ENCODE results near the gene MCC. TPM values are rescaled to one million over a fixed set of nuclear protein-coding genes. Genes with fewer than 3 reads are reported as not detected.

MCC gene
- total RNA-seq, 1 donor from 2014 or later, result 10.2 TPM

GRCh38 chr5:113278976-113279375 is 209.3 kb downstream of the MCC start:
- FAIRE-seq, result no peak
- no peak for DNase-seq (ENCODE audit: low spot score in 2 of 2)

- FAIRE-seq (no peak), DNase-seq (ENCODE audit: low spot score in 2 of 2) (no peak)
Measured at GRCh38 chr5:113276493-113276892, 211.8 kb downstream of the MCC start.

- DNase-seq (ENCODE audit: low spot score in 2 of 2) (no peak), FAIRE-seq (no peak)
Measured at GRCh38 chr5:113276001-113276400, 212.3 kb downstream of the MCC start.

- FAIRE-seq, result no peak
- no peak for DNase-seq (ENCODE audit: low spot score in 2 of 2)
Measured at GRCh38 chr5:113274836-113275414, 213.3 kb downstream of the MCC start.

GRCh38 chr5:113273948-113274347 is 214.3 kb downstream of the MCC start:
- FAIRE-seq (no peak), DNase-seq (ENCODE audit: low spot score in 2 of 2) (no peak)

- FAIRE-seq, result no peak
Measured at GRCh38 chr5:113271745-113272454, 216.4 kb downstream of the MCC start.

GRCh38 chr5:113271015-113271414 is 217.2 kb downstream of the MCC start:
- no peak for DNase-seq (ENCODE audit: low spot score in 2 of 2)

More at GRCh38 chr5:113271745-113272454, 216.4 kb downstream of the MCC start:
- DNase-seq (ENCODE audit: low spot score in 2 of 2), result no peak

GRCh38 chr5:113270086-113270485 is 218.2 kb downstream of the MCC start:
- no peak for FAIRE-seq
- no peak for DNase-seq (ENCODE audit: low spot score in 2 of 2)

More at GRCh38 chr5:113271015-113271414, 217.2 kb downstream of the MCC start:
- no peak for FAIRE-seq

GRCh38 chr5:113269023-113269997 is 218.9 kb downstream of the MCC start:
- no peak for DNase-seq (ENCODE audit: low spot score in 2 of 2)
- FAIRE-seq, result no peak

- no peak for FAIRE-seq
Measured at GRCh38 chr5:113268232-113268631, 220.0 kb downstream of the MCC start.

GRCh38 chr5:113267361-113267900 is 220.8 kb downstream of the MCC start:
- FAIRE-seq, result no peak
- no peak for DNase-seq (ENCODE audit: low spot score in 2 of 2)

More at GRCh38 chr5:113268232-113268631, 220.0 kb downstream of the MCC start:
- no peak for DNase-seq (ENCODE audit: low spot score in 2 of 2)

- FAIRE-seq, result no peak
- no peak for DNase-seq (ENCODE audit: low spot score in 2 of 2)
Measured at GRCh38 chr5:113266913-113267227, 221.4 kb downstream of the MCC start.

GRCh38 chr5:113266227-113266912 is 221.9 kb downstream of the MCC start:
- FAIRE-seq (no peak), DNase-seq (ENCODE audit: low spot score in 2 of 2) (no peak)

GRCh38 chr5:113265190-113265589 is 223.1 kb downstream of the MCC start:
- FAIRE-seq (no peak), DNase-seq (ENCODE audit: low spot score in 2 of 2) (no peak)

GRCh38 chr5:113264046-113264445 is 224.2 kb downstream of the MCC start:
- DNase-seq (ENCODE audit: low spot score in 2 of 2) (no peak), FAIRE-seq (no peak)

GRCh38 chr5:113263545-113263944 is 224.7 kb downstream of the MCC start:
- no peak for DNase-seq (ENCODE audit: low spot score in 2 of 2)
- no peak for FAIRE-seq

GRCh38 chr5:113262674-113263073 is 225.6 kb downstream of the MCC start:
- FAIRE-seq, result no peak
- DNase-seq (ENCODE audit: low spot score in 2 of 2), result no peak

GRCh38 chr5:113259034-113259433 is 229.2 kb downstream of the MCC start:
- no peak for FAIRE-seq
- DNase-seq (ENCODE audit: low spot score in 2 of 2), result no peak

- DNase-seq (ENCODE audit: low spot score in 2 of 2) (no peak), FAIRE-seq (no peak)
Measured at GRCh38 chr5:113257545-113257944, 230.7 kb downstream of the MCC start.
